Ramos (cell line): Measurements from ENCODE around the gene KBTBD13.
"Not testable (repeated sequence)": the region's sequence is repeated elsewhere in the genome, so short reads cannot be mapped to it uniquely, and the experiment has no call there.

Experiments used
- in situ Hi-C: fragments of 300-500 bp; cut with MboI; formaldehyde crosslinking; loops from one replicate; pipeline ENCODE4 v1.14.3; 2022; ENCODE audit warnings: low sequenced_read_pairs; ENCODE audit not compliant: unreplicated experiment

KBTBD13 gene

DNA sequence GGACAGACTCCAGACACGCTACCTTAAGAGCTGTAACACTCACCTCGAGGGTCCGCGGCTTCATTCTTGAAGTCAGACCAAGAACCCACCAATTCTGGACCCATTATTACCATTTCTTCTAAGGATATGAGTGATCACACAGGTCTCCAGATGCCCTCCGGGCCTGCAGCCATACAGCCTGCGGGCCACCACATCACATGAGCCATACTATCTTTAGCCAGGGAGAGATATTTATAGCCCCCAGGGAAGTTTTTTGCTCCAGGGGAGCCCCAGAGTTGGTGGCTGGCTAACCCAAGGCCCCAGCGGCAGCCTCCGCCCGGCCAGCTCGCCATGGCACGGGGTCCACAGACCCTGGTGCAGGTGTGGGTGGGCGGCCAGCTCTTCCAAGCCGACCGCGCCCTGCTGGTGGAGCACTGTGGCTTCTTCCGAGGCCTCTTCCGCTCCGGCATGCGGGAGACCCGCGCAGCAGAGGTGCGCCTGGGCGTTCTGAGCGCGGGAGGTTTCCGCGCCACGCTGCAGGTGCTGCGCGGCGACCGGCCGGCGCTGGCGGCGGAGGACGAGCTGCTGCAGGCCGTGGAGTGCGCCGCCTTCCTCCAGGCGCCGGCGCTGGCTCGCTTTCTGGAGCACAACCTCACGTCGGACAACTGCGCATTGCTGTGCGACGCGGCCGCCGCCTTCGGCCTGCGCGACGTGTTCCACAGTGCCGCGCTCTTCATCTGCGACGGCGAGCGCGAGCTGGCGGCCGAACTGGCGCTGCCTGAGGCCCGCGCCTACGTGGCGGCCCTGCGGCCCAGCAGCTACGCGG, at the start of gene KBTBD13:
Gene KBTBD13 (plus strand): TSS at position 261 of the 805 bp plus-strand sequence. CDS start 70 bp downstream, at position 331.
- in situ Hi-C loops, result no loop called here

DNA sequence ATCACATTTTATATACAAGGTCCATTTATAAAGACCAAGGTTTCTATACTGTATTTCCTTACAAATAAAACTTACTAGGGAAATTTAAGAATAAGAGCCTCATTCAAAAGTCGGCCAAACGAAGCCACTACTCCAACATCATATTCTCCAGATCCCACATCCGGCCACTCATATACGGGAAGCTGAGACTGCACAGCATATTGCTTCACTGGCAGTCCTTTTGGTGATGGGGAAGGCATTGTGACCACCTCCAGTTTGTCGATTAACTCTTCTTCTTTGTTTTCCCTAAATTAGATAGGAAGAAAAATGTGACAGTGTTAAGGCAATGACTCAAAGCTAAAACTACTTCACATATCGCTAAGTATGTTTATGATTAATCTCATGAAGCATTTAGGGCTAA, 49.8 kb upstream of the KBTBD13 start:
- in situ Hi-C loops, result no loop called here

DNA sequence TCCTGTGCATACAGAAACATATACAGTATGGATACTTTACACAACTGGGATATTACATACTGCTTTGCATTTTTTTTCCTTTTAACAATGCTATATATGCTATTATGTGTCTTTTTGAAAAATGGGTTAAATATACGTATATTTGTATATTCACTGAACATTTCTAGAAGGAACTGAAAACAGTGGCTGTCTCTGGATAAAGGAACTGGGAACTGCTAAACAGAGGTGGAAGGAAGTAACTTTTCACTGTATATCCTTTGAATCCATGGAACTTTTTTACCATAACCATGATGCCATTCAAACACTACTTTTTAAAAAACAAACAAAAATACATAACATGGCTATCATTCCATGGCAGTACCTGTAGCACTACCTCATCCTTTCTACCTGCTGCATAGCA, 49.0 kb upstream of the KBTBD13 start:
- in situ Hi-C loops, result no loop called here

DNA sequence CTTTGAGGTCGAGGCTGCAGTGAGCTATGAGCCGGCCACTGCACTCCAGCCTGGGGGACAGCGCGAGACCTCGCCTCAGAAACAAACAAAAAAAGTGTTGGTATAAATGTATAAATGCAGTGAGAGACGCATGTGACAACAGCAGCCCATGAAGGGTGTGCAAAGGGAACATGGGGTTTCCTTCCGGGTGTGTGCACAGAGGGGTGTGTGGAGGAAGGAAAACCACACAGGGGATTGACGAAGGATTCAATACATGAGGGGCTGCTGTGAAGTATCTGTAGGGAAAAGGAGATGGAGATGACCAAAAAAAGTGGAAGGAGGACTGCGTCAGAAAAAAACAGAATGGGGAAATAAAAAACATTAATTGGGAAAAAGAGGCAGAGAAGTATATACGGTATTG, 48.2 kb upstream of the KBTBD13 start:
- in situ Hi-C loops, result no loop called here

DNA sequence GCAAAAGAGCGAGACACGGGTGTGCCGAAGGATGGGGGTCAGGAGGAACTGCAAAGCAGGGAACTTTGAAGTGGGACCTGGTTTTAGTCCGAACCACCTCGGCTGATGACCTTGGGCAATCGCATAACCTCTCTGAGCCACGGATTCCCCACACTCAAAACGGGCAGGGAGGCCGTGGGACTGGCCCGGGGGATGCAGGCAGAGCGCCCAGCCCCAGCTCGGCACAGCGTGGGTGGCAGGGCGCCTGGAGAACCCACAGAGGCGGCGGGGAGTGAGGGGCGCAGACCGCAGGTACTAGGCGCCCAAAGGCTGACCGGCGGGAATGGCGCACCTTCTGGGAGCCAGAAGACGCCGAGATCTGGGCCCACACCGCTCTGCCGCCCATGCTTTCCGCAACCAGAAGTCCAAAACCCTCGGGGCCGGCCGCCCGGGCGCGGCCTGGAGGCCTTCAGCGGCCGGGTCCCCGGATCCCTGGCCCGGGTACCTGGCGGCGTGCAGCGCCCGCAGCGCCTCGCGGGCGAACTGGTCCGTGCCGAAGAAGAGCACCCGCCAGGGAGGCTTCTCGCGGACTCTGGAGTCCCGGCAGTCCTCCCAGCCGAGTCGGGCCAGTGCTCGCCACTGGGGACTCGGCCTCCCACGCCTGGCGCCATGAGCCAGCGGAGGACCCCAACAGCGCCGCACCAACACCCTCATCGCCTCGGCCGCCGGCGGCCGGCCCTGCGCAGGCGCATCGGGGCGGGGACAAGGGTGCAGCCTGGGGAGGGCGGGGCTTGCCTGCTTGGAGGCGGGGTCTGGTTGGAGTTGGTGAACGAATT, 47.4 kb upstream of the KBTBD13 start, which contains the start of gene MTFMT:
Gene MTFMT (minus strand): TSS at position 719 of the 815 bp plus-strand sequence. CDS start 26 bp downstream, at position 693.
- in situ Hi-C loops, result no loop called here

DNA sequence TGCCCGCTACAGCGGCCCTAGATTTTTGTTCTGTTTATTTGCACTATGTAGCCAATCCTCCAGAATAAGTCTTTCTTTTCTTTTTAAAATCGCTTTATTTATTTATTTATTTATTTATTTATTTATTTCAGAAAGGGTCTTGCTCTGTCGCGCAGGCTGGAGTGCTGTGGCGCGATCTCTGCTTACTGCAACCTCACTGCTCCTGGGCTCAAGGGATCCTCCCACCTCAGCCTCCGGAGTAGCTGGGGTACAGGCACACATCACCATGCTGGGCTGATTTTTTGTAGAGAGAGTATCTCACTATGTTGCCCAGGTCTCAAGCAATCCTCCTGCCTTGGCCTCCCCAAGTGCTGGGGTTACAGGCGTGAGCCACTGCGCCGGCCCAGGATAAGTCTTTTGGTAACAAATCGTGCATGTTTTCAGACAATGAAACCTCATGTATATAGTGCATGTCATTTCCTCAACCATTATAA, 46.8 kb upstream of the KBTBD13 start:
- in situ Hi-C loops, result no loop called here

DNA sequence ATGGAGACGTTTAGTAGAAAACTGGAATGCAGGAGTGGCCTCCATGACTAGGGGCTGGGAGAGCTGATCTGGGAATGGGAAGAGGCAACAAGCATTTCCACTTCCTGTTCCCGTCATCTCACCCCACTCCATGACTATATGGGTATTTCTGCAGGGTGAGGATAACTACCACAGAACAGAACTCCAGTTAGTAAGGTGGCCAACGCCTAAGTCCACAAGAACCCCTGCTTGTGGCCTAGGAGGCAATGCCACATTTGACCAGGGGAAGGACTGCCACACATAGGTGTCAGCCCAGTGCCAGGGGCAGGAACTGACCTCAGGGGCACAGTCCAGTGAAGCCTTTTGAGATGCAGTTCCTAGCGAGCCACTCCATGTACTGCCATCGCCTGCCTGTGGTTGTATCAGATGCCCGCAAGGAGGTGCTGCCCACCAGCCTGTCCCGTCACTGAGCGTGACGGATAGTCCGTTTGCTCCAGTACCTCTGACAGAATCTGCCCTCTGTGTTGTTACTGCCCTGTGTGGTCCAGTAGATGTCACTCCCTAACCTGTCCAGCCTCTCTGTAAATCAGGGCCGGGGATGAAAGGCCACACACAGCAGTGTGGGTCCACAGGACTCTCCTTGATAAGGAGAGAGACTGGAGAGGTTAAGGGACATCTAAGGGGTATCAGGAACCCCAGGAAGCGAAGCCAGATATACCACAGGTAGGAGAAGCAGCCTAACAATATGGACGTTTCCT, 43.6 kb upstream of the KBTBD13 start:
- in situ Hi-C loops, result no loop called here

DNA sequence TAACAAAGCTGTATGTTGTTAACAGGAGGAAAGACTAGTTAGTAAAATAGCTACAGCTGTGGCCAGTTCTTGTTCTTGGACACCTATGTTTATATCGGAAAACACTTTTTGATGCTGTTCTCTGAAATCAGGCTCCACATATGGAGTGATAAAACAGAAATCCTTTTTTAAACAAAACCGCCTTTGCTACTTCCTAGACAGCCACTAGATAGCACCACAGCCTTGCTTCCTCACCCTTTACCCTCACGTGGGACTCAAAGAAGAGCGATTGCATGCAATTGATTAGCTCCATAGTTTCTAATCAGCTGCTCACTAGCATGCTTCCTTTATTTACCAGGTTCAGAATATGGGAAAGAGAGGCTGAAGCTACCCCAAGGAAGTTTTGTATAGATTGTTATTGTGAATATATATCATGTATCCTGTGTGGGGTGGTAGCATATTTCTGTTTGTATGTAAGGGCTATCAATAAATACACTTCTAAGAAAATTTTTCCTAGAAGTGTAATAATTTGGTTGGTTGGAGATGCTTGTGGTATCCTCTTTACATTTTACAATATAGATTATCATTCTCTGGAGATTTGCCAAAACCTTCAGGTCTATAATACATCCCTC, 42.8 kb upstream of the KBTBD13 start:
- in situ Hi-C loops, result no loop called here

DNA sequence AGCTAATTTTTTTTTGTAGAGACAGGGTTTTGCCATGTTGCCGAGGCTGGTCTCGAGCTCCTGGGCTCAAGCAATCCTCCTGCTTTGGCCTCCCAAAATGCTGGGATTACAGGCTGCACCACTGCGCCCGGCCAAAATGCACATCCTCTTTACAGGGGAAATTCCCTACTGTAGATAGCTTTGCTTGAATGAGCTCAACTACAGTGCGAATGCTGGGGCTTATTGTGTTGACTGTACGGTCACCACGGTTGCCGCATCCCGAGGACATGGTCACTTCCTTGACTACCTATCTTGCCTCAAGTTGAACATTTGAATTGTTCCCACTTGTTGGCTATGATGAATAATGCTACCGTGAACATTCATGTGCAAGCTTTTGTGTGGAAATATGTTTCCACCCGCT, 41.8 kb upstream of the KBTBD13 start:
- in situ Hi-C loops, result no loop called here

DNA sequence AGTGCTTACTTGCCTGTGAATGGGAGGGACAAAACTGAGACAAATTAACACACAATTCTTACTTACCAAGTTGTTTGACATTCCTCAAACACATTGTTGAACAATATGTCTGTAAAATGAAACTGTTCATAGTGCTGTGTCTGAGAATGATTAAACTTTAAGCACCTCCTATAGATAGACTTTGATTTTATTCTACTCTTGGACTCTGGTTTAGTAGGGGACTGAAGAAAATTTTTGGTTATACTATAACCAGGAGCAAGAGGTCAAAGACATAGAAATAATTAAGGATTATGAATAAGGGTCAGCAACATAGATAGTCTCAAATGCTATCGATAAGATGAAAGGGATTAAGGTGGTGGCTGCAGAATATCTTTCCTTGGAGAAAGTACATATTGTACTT, 39.2 kb upstream of the KBTBD13 start:
- in situ Hi-C loops, result no loop called here

DNA sequence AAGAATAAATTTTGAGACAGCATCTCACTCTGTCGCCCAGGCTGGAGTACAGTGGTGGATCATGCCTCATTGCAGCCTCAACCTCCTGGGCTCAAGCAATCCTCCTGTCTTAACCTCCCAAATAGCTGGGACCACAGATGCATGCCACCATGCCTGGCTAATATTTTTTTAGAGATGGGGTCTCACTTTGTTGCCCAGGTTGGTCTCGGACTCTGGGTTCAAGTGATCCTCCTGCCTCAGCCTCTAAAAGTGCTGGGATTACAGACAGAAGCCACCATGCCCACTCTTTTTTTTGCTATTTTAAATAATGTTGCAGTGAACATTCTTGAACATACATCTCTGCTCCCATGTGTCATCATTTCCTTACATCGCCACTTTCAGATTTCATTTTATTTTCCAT, 38.1 kb upstream of the KBTBD13 start:
- in situ Hi-C loops, result no loop called here

DNA sequence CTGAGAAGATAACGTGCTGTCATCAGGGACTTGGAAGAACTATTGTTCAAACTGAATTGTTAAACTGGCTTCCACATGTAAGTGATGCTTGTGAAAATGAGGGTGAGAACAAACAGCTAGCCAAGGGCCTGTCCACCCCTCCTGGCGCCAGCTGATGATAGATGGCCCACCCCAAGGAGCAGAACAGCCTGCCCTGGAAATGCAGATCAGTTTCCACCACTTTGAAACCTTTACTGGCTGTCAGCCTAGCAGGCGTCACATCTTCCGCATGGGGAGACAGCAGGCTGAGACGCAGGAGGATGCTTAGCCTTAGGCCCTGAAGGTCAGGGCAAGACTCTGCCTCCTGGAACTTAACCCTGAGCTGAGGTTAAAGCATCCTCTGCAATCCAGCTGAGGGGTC, 37.7 kb upstream of the KBTBD13 start:
- in situ Hi-C loops, result no loop called here

DNA sequence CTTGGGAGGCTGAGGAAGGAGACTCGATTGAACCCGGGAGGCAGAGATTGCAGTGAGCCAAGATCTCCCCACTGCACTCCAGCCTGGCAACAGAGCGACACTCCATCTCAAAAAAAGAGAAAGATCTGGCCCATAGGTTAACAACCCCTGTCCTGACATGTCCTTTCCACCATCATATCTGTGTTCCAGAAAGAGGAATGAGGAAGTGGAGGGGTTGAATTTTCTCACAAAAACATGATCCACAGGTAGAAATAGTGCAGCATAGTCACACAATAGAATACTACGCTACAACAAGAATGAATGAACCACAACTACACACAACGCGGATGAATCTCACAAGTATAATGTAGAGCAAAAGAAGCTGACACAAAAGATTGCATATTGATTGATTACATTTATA, 36.1 kb upstream of the KBTBD13 start:
- in situ Hi-C loops, result no loop called here

DNA sequence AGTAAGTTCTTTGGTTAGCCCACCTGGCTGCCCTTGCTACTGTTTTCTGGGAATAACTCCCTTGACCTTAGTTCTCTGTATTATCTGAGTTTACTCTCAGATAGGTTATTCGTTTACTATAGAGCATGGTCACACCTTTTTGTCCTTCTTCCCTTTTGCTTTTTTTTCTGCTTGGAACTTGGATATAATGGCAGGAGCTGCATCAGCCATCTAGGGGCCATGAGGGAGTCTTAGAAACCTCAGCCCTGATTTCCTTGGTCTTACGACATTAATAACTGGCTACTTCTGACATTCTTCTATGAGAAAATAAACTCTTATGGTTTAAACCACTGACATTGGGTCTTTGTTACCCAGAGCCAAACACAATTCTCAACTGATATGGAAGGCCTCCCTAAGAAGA, 34.8 kb upstream of the KBTBD13 start:
- in situ Hi-C loops, result no loop called here

DNA sequence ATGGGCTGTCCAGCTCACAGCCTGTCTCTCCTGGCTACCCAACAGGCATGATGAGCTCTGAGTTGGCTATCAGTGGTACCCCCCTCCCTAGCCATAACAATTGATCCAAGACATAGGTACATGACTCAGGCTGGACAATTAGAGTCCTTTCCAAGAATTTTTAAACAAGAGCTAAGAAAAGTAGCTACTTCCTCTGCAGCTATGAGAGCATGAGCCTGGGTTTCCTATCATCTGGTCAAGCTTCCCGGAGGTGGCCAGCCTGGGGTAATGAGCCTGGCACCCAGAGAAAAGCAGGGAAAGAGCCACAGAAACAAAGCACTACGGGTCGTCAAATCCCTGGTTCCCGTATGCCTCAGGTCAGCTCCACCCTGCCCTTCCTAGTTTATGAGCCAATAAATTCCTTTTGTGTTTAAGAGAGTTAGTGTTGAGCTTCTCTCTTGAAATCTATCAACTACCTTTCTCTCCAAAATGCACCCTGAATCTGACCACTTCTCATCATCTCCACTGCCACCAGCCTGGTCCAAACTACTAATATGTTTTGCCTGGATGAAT, 33.7 kb upstream of the KBTBD13 start:
- in situ Hi-C loops, result no loop called here

DNA sequence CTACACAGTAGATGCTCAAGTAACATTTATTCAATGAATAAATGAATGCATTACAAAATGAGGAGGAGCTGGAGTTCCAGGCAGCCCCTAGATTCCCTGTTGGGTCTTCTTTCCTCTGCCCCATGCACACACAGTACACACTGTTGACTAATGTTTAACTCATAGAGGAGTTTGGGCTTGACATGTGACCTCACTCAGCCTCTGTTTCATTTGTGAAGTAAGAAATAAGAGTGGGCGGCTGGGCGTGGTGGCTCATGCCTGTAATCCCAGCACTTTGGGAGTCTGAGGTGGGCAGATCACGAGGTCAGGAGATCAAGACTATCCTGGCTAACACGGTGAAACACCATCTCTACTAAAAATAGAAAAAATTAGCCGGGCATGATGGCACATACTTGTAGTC, 32.3 kb upstream of the KBTBD13 start:
- in situ Hi-C loops, result not testable (repeated sequence)

DNA sequence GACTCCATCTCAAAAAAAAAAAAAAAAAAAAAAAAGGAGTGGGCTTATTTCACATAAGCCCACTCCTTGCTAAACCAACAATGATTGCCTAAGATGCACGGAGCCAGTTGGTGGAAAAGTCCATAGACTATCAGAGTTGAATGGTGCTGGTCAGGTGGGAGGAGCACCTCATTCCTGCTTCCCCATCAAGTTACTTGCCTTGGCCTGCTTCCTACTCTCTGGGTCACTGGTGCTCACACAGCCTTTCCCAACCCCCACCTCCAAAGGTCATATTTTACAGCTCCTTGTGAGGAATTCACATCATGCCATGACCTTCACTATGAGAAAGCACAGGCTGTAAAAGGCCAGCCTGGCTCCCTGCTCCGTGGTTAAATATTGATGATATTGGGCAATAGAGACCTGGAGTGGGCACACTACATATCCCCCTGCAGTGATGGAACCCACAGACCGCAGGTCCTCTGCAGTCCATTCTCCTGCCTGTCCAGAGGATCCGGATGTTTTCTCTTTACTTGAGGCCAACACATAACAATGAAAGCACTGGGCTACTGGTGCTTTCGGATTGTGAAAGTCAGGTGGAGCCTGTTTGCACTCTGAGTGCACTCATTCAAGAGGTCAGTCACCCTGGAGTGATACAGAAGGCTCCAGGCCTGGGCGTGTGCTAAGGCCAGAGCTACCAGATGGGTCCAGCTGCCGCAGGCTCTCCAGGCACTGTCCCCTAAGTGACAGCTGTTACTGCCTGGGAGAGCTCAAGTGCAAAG, 31.6 kb upstream of the KBTBD13 start, which contains the start of gene SLC51B:
Gene SLC51B (plus strand): TSS at position 664 of the 758 bp plus-strand sequence. CDS start 4,618 bp downstream, outside the sequence.
- in situ Hi-C loops, result no loop called here

DNA sequence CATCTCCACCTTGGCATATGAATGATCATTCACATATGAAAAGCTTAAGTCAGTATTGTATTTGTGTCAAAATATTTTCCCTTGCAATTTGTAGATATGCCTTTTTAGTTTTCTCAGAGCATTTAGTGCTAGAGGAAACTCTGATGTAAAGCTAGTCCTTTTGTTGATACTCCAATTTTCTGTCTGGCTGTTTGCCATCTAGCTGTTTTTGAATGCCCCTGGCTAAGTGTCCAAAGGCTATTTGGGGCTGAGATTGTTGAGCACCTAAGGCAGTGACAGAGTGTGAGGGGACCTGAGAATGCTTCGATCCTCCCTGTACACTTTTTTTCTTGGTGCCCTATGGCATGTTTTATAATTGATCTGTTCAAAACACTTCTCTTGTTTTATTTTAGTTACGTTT, 28.3 kb upstream of the KBTBD13 start:
- in situ Hi-C loops, result no loop called here

DNA sequence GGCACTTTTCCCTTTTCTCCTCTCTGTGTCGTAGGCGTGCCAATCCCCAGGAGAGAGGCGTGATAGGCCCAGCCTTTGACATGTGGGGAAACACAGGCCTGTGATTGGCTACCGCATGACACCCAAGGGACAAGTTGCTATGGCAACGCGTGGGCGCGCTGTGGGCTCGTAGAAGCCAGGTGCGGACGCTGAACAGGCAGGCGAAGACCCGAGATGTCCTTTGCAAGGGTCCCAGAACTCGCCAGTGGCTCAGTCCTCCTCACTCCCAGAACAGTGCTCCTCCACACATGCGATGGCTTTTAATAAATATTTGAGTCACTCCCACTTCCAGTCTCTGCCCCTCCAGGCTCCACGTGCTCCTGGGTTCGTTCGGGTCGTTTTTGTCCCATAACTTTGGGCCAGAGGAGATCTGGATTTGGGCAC, 27.1 kb upstream of the KBTBD13 start:
- in situ Hi-C loops, result no loop called here
